Tongue (tissue), 2 donors: ENCODE results near the gene TDRD10. TPM values are rescaled to one million over a fixed set of nuclear protein-coding genes. Genes with fewer than 3 reads are reported as not detected.

Experiments
- DNase-seq: peaks from one replicate; pipeline ENCODE4 v3.0.0-alpha.2; 2015
- total RNA-seq: library from RNA; depleted of rRNA; stranded (reverse); fragments of >200 nt; gene quantifications from one replicate; pipeline ENCODE4 v1.2.3, GENCODE V29; 2014

TDRD10 gene
- total RNA-seq, 1 donor from 2014 or later = 3.7 TPM

DNA sequence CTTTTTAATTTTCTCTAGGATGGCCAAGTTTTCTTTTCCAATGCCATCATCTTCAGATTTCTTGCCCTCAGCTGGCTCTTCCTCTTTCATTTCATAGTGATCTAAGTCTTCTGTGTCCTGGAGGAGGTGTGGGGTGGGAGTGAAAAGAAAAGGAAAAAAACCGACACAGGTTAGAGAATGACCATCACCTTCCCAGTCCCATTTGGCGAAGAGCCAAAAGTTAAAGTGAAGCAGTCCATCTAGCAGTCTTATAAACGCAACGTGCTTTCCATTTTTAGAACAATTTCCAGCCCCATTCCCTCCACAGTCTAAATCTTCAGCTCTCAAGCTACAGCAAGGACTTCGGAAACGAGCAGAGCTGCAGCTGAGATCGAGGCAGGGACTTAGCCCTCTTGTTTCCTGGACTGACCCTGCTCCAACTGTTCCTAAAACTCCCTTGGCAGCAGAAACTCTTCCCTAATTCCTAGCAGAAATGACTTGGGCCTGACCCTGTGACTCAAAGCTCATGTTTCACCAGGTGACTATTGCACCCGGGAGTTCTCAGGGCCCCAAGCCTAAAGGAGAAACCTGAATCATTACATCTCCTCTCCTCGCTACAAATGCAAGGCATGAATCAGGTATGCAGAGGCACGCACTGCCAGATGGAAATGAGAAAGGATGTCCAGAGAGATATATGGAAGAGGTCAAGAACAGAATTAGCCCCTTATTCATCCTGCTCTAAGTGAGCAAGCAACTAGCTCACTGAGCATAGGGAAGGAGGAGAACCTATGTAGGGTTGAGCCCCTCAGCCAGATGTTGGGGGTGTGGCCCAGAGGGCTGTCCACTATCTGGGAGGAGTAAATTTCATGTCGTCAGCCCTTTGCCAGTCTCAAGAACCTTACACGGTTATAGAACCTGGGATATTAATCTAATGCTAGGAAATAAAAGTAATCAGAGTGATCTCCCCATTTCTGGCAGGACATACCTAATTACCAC lies 51.3 kb downstream of the TDRD10 start:
- DNase-seq = no peak

DNA sequence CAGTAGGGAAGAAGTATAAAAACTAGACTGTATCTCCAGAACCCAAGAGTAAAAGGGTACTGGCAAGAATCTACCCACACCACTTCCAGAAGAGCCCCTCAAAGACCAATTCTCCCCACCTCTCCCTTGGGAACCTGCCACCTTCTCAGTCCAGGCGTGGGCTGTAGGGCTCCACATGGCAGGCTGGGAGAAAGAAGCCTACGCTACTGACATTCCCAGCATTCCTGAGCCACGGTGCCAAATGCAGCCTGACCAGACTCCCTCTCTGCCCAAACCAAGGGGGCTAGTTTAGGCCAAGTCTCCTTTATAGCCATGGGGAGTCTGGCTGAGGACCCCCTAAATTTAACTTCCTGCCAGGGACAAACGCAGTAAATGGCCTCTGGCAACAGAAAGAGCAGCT lies 54.4 kb downstream of the TDRD10 start:
- peak; percentile 20 for DNase-seq

DNA sequence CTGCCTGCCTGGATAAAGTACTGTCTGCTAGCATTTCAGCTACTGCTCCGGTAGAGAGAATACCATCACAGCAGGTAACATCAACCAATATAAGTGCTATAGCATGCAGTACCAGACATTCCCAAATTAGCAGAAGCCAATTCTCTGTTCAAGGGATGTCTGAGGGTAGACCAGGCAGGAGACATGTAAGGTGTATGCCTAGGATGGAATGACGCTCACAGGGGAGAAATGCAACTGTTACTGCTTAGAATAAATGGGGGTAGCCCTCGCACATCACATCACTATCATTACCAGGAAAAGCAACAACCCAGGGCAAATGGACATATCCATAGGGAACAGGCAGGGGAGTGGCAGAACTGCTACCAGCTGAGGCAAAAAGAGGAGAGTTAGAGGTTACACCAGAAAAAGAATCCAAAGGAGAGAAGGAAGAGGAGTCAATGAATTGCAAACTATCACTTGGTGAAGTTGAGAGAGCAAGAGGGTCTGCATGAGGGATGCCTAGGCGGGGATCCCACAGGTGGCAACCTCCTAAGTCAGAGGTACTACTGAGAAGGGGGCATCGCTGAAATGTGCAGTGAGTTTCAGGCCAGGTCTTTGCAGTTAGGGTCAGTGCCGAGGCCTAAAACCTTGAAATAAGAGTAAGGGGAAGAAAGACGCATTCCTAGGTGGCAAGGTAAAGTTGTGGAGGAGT lies 55.4 kb downstream of the TDRD10 start:
- DNase-seq = no peak

DNA sequence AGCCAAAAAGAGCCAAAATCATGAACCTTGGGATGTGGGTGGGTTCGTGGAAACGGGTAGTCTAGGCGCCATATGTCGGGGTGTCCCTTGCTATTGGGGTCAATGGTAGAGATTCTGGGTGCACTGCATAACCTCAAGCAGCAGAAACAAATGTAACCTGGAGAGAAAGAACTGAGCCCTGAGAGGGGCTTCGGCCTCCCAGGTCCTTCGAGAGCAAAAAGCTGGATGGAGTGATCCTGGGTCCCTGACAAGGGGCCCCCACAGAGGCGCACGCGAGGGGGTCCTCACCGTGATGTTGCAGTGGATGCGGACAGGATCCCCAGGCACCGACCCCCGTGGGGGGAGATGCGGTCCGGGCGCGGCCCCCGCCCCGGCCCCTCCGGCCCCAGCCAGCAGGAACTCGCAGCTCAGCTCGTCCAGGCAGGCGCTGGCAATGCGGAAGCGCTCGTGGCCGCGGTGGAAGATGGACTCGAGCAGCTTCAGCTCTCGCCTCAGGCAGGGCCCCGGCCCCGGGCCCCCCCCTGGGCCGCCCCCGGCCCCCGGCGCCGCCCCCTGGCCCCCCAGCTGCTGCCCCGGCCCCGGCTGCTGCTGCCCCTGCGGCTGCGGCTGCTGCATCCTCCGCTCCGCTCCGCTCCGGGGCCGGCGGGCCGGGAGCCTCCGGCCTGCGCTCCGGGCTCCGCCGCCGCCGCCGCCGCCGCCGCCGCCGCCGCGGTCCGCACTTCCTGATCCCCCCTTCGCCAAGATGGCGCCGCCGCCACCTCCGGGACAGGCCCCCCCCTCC lies 56.1 kb downstream of the TDRD10 start, which contains the start of gene UBE2Q1:
UBE2Q1 (minus strand) TSS at position 724 of the 781 bp plus-strand sequence; CDS start at position 615, 109 bp downstream.
- DNase-seq = peak; percentile 48

DNA sequence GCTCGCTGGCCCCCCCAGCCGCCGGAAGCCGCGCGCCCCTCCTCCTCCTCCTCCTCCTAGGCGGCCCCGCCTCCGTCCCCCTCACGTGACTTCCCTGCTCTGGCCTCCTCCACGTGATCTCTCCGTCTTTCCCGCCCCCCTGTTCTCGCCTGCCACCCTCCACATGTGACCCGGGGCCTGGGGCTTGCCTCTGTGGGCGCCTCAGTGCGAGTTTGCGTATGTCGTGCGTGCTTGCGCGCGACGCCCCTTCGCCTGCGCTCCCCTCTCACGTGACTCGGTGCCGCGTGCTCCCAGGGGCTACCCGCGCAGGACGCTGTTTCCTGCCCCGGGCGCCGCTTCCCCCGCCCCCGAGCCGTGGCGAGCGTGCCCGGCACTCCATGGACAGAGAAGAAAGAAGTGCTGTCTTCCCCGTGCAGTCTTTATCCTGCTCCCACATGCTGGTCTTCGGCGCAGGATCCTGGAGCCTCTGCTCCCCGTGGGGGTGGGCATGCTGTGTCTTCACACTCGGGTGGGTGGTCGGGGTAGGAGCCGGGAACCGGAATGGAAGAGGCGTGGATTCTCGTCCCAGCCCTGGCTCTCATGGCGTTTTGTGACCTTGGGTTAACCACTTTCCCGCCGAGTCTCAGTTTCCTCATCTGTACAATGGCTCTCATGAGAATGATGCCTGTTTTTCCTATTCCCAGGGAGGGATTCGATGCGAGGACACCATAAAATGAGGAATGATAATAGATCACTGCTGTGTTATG lies 56.9 kb downstream of the TDRD10 start:
- DNase-seq = peak; percentile 99

DNA sequence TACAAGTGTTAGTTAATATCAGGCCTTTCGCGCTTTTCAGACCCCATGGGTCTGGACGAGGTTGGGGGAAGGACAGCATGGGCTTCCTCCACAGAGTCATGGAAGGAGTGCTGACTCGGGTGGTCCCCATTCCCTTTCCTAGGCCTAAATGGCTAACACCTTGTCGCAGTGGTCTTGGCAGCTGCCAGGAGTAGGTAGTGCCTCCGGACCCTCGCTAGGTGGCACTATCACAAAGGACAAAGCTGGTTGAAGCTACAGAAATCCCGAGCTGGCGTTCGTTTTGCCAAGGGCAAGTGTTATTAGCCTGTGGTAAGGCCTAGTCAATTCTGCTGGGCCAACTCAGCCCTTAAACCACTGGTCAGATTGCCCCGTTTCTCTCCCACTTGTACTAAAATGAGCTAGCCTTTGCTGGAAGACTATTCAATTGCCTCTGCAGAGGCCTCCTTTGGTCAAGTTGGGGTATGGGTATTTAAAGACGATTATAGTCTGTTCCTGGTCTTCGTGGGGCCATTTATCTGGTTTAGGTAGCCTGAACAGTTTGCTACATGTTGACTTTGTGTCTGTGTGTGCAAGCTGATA lies 57.5 kb downstream of the TDRD10 start:
- DNase-seq = peak; percentile 96

DNA sequence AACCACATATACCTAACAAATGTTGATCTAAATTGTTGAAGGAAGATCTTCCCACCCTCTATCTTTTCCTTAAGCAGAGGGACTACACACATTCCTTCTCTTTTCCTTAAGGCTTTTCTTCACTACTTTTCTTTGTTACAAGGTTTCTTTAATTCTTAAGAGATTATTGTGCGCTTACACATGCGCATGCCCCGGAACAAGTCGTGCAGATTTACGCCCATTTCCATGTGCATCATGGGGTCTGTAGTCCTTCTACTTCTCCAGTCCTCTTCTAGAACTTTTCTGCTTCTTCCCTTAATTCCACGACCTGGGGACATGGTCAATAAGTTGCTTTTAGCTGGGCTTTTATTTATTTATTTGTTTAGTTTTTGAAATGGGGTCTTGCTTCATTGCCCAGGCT lies 63.9 kb downstream of the TDRD10 start:
- no peak for DNase-seq

DNA sequence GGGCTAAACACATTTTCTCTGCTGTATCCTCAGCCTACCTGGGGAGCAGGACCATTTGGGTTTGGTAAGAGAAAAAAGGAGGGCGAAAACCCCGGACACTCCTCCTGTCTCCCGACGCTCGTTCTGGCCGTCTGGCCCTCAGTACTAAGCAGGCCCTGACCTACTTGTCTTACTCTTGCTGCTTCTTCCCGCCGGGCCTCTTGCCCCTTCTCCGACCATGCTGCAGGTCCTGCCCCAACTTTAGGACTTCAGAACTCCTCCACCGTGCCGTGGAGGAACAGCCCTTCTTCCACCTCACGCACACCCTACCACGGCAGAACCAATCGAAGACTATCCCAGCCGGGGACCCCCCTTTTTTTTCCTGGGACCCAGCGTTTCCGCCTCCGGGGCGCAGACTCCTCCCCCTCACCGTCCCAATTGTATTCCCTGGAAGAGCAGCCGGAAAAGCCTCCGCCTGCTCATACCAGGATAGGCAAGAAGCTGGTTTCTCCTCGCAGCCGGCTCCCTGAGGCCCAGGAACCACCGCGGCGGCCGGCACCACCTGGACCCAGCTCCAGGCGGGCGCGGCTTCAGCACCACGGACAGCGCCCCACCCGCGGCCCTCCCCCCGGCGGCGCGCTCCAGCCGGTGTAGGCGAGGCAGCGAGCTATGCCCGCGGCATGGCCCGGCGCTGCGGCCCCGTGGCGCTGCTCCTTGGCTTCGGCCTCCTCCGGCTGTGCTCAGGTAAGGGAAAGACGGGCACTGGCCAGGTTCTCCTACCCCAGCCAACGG lies 65.6 kb downstream of the TDRD10 start, which contains the start of gene CHRNB2:
CHRNB2 (plus strand) TSS at position 393 of the 771 bp plus-strand sequence; CDS start at position 660, 267 bp downstream.
- DNase-seq = peak; percentile 82

DNA sequence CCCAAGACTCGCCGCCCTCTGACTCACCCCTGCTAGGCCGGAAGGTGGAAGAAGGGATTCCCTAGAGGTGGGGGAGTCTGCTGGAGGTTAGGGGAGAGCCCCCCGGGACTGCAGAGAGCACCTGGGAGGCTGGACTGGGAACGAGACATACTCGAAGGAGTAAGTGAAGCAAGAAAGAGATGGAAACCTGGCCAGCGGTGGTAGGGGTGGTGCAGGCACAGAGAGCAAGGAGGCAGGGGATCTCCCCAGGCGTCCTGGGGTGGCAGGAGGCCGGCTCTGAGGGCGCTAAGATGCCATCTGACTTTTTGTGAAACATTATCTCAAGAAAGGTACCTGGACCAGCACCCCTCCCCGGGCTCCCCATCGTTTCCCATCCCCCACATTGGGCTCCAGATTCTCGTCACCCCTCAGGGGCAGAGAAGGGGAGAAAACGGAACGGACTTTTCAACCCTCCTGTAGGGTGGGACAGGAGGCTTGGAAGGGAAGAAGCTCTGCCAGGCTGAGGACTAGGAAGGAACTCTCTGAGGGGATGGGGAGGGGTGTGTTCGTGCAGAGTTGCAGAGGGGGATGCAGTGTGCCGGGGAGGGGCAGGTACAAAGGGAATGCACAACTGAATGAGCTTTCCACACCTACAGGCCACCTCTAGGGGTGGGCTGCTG lies 66.3 kb downstream of the TDRD10 start:
- DNase-seq = no peak

DNA sequence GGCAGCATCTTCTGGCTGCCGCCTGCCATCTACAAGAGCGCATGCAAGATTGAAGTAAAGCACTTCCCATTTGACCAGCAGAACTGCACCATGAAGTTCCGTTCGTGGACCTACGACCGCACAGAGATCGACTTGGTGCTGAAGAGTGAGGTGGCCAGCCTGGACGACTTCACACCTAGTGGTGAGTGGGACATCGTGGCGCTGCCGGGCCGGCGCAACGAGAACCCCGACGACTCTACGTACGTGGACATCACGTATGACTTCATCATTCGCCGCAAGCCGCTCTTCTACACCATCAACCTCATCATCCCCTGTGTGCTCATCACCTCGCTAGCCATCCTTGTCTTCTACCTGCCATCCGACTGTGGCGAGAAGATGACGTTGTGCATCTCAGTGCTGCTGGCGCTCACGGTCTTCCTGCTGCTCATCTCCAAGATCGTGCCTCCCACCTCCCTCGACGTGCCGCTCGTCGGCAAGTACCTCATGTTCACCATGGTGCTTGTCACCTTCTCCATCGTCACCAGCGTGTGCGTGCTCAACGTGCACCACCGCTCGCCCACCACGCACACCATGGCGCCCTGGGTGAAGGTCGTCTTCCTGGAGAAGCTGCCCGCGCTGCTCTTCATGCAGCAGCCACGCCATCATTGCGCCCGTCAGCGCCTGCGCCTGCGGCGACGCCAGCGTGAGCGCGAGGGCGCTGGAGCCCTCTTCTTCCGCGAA lies 69.4 kb downstream of the TDRD10 start:
- DNase-seq = no peak

DNA sequence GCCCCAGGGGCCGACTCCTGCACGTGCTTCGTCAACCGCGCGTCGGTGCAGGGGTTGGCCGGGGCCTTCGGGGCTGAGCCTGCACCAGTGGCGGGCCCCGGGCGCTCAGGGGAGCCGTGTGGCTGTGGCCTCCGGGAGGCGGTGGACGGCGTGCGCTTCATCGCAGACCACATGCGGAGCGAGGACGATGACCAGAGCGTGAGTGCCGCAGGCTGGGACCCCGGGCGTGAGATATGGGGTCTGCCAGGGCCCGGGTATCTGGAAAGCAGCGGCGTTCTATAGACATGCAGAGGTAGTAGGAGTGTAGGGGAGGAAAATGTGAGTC lies 69.9 kb downstream of the TDRD10 start:
- no peak for DNase-seq

DNA sequence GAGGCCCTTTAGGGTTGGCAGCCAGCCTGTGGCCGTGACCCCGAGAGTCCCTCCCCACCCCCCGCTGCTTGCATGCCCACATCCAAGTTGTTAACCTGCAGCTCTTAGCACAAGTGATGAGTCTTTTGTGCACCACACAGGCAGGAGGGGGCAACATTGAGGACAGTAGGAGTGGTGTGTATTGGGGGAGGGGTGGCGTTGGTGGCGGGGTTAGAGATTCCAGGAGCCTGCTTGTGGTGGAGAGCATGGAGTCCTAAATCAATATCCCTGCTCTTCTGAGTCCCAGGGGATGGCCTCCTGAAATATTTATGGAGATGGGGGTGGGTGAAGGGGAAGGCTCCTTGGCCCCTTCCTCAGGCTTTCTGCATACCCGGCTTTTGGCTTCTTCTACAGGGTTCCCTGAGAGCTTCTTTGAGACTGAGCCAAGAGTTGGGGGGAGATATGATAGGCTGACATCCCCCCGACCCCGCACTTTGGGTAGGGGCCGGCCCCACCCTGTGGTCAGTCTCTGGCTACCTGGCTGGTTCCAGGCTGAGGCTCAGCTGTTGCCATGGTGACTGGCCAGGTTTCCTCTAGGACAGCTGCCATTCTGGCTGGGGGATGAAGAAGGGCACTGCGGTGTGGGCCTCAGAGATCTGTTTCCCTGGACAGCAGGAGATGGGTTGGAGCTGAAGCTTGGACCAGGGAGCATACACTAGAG lies 70.6 kb downstream of the TDRD10 start:
- no peak for DNase-seq

DNA sequence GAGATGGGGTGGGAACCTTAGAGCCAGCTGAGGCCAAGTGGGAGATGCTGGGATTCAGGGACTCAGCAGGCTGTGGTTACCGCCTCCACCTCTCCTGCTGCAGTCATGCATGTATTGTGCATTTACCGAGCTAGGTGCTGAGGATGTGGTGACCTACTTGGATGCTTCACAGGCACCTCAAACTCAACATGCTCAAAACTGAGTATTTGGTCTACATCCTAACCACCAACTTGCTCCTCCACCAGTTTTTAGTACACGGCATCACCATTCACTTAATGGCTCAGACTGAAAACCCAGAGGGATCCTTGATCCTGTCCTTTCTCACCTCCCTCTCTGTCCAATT lies 71.1 kb downstream of the TDRD10 start:
- no peak for DNase-seq

DNA sequence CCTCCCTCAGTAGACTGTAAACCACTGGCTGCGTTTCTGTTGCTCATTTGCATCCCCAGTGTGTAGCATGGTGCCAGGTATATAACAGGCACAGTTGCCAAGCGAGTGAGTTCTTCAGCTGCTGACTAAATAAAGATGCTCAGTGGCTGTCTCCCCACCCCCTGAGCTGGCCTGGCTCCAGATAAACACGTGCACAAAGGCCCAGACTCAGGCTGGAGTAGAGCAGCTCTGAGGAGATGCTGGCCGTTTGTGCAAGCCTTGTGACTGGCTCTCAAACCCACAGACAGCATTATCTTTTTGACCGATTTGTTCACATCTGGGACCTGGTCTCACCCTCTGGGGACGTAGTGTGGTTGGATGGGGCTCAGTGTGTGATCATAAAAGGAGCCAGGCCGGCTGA lies 72.7 kb downstream of the TDRD10 start:
- DNase-seq = peak; percentile 85

DNA sequence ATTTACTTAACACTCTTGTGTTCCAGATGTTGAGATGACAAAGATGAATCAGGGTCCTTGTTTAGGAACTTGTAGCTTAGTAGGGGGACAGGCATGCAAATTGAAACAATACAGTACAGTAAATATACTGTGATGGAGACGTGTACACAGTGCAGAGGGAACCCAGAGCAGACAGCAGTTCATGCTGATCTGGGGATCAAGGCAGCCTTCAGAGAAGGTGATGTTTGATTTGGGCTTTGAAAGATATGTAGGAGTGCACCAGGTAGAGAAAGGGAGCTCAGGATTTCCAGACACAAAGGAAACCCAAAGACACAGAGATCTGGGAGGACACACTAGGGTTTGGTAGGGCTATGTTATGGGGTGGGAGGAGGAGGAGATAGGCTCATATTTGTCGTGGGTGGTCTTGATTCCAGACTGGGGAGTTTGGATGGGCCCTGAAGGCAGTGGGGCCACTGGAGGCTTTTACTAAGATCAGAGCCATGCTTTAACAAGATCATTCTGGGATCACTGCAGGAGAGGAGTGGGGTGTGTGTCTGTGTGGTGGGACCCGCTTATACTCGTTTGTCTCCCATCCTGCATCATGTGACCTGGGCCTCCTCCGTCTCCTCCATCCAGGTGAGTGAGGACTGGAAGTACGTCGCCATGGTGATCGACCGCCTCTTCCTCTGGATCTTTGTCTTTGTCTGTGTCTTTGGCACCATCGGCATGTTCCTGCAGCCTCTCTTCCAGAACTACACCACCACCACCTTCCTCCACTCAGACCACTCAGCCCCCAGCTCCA lies 73.3 kb downstream of the TDRD10 start:
- DNase-seq = no peak

DNA sequence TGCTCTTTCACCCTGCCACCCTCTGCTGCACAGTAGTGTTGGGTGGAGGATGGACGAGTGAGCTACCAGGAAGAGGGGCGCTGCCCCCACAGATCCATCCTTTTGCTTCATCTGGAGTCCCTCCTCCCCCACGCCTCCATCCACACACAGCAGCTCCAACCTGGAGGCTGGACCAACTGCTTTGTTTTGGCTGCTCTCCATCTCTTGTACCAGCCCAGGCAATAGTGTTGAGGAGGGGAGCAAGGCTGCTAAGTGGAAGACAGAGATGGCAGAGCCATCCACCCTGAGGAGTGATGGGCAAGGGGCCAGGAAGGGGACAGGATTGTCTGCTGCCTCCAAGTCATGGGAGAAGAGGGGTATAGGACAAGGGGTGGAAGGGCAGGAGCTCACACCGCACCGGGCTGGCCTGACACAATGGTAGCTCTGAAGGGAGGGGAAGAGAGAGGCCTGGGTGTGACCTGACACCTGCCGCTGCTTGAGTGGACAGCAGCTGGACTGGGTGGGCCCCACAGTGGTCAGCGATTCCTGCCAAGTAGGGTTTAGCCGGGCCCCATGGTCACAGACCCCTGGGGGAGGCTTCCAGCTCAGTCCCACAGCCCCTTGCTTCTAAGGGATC lies 74.0 kb downstream of the TDRD10 start:
- no peak for DNase-seq

DNA sequence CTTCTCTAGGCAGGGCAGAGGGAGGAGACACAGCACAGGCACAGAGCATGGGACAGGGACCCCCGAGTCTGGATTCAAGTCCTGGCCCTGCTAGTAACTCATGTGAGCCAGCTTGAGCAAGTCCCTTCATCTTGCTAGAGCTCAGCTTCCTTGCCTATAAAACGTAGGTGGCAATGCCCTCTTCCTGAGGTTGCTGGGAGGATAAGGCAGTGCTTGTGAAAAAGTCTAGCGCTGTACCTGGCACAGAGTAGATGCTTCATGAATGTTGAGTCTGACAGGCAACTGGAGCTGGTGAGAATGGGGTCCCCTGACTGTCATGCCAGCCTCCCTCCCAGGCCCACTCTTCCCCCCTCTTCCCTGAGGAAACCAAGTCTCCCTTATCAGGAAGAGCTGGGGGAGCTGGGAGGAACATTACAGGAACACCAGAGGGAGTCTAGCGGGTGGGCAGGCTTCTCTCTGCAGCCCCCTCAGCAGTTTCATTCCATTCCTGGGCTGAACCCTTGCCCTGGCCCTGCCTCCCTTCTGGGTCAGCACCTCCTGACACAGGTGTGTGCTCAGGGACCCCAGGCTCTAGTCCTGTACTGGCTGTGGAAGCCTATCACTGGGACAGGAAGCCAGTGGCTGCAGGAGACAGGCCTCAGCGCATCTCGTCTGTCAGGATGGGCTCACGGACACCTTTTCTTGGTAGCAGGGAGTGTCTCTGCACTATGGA lies 75.5 kb downstream of the TDRD10 start:
- no peak for DNase-seq
